ENCODE results near the gene EIF1B. TPM values are rescaled to one million over a fixed set of nuclear protein-coding genes. Genes with fewer than 3 reads are reported as not detected.
"Not testable (repeated sequence)": the region's sequence is repeated elsewhere in the genome, so short reads cannot be mapped to it uniquely, and the experiment has no call there.

Gene EIF1B
- total RNA-seq (2014; rRNA removed; shearing (Covaris generic)), result 17.0 and 26.3 TPM in 2 replicates

DNA sequence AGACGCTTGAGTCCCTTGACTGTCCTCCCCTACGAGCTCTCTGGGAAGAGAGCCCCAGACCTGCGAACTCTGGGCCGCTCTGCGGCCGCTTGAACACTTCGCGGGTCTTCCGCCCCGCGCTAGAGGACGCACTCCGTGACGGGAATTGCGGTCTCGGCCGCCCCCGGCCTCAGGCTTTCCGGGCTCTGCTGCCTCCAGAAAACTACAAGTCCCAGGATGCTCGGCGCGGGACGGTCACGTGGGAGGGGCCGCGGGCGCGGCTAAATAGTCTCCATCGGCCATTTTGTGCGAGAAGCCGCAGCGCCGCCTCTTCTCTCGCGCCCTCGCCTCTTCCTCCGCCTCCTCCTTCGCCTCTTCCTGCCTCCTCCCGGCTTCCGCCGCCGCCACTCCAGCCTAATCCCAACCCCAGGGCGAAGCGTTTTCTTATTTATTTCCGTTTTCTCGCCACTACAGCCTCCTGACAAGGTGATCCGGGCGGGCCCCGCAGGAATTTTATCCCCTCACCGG, at the start of gene EIF1B:
TSS of gene EIF1B (plus strand) at position 290 of the 507 bp plus-strand sequence. CDS start 235 bp downstream, outside the sequence.
- peak; percentile 93 for DNase-seq (ENCODE audit: low spot score)

DNA sequence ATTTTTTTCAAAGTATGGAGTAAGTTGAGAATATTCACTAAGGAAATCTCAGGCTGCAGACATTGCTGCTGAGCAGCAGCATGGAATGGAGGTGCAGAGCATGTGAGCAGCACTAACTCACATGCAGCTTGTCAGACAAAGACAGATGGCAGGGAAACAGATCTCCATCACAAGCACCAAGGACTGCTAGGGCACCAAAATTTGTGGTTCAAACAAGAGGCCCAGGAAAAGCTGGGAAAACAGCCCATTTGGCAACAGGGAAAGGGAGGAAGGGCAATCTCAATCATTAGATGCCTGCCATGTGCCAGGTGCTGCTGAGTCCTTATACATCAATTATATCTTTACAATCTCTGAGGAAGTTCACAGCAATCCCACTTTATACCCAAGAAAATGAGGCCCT, 47.2 kb upstream of the EIF1B start:
- DNase-seq (ENCODE audit: low spot score), result no peak

DNA sequence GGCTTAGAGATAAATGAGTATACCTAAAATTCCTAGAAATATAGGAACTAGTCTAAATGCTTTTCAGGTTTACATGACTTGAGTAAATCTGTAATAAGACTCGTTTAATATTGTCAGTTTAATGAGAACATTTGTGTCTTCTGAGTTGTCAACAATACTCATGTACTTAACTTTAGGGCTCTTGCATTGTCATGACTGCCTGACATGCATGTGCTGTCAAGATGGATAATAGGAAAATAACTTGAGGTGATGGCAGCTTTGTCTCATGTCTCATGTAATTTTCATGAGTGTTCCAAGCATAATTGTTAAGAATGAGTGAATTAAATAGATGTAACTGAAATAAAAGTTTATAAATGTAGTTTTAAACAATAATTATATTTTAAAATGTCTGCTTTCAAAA, 45.1 kb upstream of the EIF1B start:
- DNase-seq (ENCODE audit: low spot score), result no peak

DNA sequence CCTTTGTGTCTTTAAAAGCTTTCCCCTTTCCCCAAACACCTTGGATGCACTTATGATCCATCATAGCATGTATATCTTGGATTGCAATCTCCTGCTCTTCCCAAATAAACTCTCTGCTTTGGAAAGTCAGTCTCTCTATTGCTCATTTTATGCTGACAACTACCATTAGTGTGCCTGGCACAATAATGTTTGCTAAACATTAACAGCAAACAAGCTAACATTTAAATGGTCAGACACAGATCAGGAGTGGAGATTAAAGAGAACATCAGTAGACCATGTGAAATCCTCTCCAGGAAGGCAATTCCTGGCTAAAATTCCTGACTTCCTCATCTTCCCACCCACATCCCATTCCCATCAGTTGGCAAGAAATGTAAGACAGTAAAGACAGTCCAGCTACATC, 44.3 kb upstream of the EIF1B start:
- DNase-seq (ENCODE audit: low spot score), result no peak

DNA sequence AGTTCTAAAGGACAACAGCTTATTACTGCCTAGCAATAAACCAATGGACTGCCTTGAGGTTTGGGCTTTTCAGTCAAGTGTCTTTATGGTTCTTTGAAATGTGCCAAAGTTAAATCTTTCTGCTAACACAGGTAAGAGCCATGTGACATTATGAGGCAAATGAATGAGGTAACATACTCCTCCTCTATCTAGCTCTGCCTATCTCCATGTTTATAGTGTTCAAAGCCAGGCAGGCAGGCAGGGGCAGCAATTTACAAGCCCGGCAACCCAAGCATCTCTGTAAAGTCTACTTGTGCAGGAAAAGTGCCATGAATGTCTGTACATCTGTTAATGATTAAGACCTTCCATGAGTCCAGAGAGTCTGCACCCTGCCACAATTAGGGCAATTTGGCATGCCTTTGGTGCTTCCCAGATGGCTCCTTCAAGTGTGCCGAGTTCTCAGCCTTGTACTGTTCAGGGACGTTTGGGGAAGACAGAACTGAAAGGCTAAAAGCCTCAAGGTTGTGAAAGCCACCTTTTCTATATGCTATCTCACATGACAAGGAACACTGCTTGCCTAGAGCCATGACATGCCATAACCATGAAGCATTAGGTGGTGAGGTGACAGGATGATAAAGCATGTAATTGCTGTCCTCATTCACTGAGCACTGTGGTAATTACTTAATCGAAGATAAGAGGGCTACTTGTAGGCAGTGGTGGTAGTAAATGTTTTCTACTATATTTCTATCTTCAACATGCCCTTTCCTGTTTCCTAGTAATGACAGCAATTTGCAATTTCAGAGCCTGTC, 41.4 kb upstream of the EIF1B start:
- DNase-seq (ENCODE audit: low spot score), result no peak

DNA sequence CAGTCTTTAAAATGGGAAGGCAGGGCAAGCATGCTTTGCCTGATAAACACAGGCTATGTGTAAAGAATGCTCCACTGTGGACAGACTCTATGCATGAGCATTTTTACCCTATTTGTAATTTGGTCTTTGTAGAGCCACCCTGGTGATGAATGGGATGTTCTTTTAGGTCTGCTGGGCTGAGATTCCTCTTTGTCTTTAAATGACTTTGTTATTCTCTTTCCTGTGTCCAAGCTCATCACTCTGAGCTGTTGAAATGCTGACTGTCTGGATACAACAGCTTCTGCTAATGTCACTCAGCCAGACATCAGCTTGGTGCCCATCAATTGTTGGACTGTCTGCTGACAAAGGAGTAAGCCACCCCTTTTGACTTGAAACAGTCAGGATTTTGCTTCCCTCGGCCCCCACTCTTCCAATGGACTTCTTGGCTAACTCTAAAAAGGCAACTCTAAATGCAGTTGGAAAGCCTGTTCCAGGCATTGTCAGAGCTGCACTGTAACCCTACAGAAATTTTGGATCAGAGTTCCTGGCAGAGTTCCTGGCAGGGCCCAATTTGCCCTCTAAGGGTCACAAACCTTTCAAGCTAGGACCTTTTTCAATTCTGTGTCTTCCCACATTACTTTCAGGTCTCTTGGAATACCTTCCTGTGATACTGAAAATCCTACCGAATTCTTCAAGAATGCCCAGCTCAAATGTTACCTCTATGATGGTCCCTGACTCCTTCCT, 40.5 kb upstream of the EIF1B start:
- DNase-seq (ENCODE audit: low spot score), result no peak

DNA sequence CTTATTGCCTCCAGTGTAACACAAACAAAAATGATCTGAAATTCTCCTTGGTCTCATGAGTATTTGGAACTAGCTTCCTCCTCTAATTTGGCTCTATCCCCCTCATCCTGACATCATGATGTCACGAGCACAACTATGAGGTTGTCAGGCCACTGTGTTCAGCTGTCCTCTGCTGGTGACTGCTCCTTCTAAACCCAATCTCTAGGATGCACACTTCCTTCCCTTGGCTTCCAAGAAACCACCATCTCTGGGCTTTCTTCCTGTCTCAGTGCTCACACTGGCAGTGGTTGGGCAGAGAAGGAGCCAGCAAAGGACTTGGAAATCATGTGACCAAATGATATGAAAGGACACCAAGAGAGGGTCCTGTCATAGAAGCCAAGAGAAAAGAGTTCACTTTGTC, 30.7 kb upstream of the EIF1B start:
- DNase-seq (ENCODE audit: low spot score), result no peak

DNA sequence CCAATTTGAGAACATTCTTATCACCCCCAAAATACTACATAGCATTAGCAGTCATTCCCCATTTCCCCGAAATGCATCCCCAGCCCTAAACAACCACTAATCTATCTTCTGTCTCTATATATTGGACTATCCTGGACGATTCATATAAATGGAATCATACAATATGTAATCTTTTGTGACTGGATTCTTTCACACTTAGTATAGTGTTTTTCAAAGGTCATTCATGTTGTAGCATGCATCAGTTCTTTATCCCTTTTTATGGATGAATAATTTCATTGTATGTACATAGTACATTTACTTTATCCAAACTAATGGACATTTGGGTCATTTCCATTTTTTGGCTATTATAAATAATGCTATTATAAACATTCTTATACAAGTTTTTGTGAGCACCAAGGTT, 27.5 kb upstream of the EIF1B start:
- DNase-seq (ENCODE audit: low spot score), result no peak

DNA sequence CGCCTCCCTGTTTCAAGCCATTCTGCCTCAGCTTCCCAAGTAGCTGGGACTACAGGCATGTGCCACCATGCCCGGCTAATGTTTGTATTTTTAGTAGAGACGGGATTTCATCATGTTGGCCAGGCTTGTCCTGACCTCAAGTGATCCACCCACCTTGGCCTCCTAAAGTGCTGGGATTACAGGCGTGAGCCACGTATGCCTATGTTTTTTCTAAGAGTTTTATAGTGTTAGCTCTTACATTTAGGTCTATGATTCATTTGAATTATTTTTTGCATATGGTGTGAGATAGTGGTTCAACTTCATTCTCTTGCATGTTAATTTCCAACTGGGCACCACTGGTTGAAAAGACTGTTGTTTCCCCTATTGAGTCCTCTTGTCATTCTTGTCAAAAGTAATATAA, 26.4 kb upstream of the EIF1B start:
- DNase-seq (ENCODE audit: low spot score), result not testable (repeated sequence)

DNA sequence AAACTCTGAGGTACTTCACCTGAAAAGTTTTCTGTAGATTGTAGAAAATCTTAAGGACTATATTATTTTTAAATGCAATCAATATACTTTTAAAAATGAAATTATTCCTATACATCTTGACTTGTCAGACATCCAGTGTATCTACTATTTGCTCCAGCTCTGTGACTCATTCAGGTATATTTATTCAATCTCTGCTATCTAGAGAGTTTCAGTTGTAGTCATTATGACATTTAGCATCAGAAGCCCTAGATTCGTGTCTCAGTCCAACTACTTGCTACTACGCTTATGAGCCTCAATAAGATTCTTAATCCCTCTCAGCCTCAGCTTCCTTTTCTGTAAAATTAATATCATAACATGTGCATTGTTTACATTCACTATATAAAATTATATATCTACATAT, 22.3 kb upstream of the EIF1B start:
- DNase-seq (ENCODE audit: low spot score), result no peak

DNA sequence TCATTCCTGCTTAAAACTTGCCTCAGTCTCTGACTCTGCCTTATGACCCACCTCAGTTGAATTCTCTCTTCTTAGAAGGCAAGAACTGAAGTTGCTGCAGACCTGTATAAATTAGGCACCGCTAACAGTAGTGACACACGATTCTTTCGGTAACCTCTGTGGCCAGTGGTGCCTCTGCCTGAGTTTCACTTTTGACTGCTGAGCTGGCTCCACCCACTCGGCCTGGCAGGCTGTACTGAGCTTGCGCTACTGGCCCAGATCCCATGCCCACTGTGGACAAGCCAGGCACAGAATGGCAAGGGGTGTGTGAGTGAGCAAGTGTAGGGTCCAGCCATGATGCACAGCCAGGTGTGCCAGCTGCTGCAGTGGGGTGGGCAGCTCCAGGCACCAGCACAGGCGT, 19.1 kb upstream of the EIF1B start:
- no peak for DNase-seq (ENCODE audit: low spot score)

DNA sequence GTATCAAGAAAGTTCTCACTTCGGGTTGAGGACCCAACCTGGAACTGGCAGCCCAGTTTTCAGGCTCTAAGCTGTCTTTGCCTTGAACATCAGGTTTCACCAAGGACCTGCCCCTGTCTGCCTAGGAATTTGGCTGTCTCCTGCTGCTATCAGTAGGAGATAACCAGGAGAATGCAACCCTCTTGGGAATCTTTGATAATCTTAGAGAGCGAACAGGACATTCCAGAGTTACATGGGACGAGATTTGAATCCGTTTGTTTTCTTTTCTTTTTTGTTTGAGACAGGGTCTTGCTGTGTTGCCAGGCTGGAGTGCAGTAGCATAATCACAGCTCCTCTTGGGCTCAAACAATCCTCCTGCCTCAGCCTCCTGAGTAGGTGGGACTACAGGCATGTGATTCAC, 18.0 kb upstream of the EIF1B start:
- no peak for DNase-seq (ENCODE audit: low spot score)

DNA sequence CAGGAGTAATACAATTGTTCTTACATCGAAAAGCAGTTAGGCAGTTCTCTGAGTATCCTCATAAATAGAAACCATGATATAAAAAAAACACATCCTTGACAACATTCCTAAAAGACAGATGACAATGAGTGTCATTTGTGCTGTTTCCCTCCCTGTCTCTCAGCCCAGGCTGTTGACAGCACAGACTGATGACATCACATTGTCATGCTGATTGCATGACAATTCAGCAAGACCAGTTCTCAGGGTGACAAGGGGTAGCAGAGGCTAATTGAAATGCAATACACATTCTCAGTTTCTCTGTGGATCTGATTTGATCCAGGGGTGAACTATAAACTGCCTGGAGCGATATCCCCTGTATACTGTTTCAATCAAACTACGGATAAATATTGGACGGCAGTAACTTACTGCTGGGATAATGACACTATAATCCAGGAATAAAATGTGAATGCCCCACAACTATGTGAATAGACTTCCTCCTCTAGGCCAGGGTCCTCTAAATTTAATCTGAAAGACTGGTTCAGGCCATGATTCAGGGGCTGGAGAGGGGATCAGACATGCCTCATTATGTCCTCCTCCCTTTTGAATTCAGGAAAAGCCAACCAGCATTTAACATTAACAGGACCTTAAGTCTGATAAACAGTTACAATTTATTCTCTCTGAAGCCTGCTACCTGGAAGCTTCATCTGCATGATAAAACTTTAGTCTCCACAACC, 16.7 kb upstream of the EIF1B start:
- no peak for DNase-seq (ENCODE audit: low spot score)

DNA sequence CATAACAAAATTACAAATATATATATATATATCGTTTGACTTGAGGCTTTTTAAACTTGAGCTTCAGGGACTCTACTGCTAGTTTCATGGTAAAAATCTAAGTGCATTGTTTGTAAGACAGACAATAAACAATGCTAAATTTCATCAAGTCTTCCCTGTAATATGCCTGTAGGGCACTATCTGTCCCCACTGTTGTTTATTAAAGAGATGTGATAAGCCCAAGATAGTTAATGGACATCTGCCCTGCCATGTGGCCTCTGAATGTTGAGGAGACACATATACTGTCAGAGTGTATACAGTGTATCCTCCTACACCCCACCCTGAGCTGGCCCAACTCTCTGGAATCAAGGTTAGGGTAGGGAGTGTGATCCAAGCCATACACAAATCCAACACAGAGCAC, 15.1 kb upstream of the EIF1B start:
- no peak for DNase-seq (ENCODE audit: low spot score)

DNA sequence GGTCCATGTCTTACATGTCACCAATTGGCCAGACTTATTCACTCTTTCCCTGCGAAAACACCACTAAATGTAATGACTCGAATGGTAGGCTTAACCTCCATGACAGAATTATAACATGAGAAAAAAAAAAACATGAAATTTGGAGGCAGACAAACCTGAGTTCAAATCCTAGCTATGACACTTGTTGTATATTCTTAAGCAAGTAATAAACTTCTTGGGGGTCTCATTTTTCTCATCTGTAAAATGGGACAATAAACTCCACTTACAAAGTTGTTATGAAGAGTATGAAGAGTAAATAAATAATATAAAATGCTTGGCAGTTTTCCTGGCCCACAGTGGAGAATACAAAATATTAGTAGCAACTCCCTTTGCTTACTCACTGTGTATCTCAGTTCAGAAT, 11.4 kb upstream of the EIF1B start:
- no peak for DNase-seq (ENCODE audit: low spot score)

DNA sequence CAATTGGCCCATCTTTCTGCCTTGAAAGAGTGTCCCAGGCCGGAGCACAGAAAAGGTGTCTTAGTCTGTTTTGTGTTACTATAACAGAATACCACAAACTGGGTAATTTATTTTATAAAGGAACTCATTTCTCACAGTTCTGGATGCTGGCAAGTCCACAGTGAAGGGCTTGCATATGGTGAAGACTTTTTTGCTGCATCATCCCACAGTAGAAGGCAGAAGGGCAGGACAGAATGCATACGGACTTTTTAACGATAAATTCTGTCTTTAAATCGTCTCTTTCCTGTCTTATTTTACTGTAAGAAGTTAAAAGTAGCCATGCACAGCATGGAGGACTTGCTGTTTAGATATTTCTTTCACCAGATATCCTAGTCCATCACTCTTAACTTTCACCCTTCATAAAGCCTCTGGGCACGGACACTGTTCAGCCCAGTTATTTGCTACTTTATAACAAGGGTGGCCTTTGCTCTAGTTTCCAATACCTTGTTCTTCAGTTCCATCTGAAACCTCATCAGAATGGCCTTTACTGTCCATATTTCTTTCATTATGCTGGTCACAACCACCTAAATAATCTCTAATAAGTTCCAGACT, 10.3 kb upstream of the EIF1B start:
- no peak for DNase-seq (ENCODE audit: low spot score)

DNA sequence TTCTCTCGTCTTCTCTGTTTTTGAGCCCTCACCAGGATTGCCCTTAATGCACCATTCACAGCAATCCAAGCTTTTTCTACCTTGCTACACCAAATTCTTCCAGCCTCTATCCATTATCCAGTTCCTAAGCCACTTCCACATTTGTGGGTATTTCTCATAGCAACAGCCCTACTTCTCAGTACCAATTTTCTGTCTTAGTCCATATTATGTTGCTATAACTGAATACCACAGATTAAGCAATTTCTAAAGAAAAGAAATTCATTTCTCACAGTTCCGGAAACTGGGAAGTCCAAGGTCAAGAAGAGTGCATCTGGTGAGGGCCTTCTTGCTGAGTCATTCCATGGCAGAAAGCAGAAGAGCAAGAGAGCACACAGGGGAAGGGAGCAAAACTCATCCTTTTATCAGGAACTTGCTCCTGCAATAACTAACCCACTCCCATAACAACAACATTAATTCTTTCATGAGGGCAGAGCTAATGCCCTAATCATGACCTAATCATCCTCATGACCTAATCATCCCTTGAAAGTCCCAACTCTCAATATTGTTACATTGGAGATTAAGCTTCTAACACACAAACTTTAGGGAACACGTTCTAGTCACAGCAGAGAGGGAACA, 9.7 kb upstream of the EIF1B start:
- peak; percentile 48 for DNase-seq (ENCODE audit: low spot score)

DNA sequence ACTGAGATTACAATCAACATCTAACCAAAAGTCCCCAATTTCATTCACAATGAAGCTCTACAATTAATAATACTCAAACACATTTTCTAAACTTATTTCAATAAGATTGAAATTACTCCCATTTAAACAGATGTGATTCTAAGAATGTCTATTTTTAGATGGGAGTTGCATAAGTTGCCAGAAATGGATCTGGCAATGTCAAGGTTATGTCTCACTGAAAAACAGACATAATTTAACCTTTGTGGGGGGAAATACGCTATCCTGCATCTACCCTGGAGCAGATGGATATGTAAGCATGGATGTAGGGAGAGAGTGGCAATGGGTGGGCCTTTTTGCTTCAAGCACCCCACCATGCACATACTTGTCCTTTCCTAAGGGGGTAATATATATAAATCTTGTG, 6.7 kb upstream of the EIF1B start:
- no peak for DNase-seq (ENCODE audit: low spot score)

DNA sequence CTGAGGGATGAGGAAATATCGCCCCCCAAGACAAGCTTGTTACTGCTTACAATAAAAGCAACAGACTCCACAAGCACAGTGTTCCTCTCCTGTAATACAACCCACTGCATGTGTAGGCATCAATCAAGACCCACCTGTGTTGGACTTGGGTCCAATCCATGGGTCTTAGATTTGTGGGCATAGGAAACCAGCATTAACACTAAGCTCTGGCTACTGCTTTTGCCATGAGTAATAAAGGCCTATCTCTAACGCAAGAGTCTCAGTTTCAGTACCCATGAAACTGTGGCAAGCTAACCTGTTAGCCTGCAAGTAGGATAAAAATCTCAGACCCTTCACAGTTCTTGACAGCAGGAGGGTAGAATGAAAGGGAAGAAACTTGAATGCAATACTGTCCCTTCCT, 5.2 kb upstream of the EIF1B start:
- DNase-seq (ENCODE audit: low spot score), result no peak

DNA sequence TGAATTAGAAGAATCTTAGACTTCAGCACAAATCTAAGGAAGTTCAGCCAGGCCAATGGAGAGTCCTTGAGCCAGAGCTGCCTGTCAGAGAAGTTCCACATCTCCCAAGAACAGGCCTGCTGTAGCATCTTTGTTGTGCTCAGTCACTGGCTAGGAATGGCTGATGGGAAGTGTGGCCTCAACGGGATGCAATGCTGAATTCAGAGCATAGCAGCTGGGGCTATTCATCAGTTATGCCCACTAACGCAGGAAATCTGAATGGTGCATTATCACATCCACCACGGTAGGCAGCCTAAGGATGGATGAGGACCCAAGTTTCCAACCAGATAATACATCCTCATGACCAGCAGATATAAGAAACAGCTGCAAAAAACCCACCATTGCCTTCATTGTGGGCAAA, 3.2 kb upstream of the EIF1B start:
- DNase-seq (ENCODE audit: low spot score), result no peak

DNA sequence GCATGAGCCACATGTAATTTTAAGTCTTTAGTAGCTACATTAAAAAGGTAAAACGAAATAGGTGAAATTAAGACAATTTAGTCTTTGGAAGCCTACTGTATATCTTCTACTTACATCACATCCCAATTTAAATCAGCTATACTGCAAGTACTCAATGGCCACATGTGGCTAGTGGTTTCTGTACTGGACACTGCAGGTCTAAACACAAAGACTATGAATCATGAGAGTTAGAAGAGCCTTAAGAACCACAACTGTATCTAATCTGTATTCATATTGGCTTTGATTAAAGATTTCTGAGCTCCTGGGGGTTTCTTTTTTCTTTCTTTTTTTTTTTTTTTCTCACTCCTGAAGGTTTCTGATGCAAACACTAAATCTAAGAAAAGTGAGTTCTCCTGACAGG, 2.3 kb upstream of the EIF1B start:
- no peak for DNase-seq (ENCODE audit: low spot score)

All from A172 (cell line).